GM18508 (cell line): ENCODE data around the gene PYGO1.
"Not testable (repeated sequence)": the region's sequence is repeated elsewhere in the genome, so short reads cannot be mapped to it uniquely, and the experiment has no call there.

ENCODE experiments used
- ATAC-seq: cut with Tn5 transposase; IDR thresholded peaks from one replicate; pipeline ENCODE4 v1.9.1; 2021; ENCODE audit warnings: moderate number of reproducible peaks; ENCODE audit not compliant: insufficient read depth, unreplicated experiment

PYGO1 gene

DNA sequence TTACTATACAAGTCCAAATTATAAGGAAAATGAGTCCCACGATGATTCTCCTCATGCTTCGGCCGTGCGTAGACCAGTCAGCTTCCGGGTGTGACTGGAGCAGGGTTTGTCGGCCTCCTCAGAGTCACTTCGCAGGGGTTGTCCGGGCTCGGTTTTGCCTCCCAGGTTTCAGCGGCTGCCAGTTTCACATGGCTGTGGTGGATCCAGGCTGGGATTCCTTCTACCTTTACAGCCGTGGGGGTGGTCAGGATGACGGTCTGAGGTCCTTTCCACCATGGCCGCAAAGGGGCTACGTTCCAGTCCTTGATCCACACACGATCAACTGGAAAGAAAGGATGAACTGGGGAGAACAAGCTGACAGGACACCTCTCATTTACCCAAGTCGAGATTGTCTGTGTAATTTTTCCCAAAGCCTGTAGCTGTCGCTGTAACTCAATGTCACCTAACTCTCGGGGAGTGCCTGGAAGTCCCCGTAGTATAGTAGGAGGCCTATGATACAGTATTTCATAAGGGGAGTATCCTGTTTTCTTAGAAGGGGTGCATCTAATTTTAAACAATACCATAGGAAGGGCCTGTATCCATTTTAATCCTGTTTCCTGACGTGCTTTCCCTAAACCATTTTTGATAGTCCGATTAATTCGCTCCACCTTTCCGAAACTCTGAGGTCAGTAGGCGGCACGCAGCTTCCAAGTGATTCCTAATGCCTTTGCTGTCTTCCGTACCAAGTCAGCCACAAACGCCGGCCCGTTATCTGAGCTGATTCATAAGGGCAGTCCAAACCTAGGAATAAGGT lies 74.3 kb downstream of the PYGO1 start:
- not testable (repeated sequence) for ATAC-seq

DNA sequence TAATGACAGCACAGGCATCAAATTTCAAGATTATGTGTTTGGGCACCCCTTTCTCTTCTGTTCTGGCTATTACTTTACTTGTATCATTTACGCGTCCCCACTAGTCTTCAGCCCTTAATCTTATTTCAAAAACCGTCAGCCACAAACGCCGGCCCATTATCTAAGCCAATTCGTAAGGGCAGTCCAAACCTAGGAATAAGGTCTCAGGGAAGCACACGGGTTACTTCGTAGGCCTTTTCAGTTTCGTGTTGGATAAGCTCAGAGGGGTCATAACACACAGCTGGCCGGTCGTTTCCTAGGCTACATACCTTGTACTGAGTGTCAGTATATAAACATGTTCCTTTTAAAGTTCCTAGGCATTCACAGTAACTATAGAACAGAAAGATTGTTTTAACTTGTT lies 75.0 kb downstream of the PYGO1 start:
- ATAC-seq = no peak

DNA sequence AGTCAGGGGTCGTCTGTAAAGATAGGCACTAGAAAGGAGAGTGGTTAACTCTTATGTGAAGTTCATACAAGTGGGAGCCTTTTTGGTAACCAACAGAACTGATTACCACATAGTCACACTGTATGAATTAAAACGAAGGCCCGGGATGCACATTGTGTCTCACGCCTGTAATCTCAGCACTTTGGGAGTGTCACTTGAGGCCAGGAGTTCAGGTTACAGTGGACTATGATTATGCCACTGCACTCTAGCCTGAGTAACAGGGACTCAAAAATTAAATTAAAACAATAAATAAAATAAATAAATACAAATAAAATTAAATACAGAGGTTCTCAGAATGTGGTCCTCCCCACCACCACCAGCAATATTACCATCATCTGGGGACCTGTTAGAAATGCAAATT lies 80.6 kb downstream of the PYGO1 start:
- no peak for ATAC-seq

DNA sequence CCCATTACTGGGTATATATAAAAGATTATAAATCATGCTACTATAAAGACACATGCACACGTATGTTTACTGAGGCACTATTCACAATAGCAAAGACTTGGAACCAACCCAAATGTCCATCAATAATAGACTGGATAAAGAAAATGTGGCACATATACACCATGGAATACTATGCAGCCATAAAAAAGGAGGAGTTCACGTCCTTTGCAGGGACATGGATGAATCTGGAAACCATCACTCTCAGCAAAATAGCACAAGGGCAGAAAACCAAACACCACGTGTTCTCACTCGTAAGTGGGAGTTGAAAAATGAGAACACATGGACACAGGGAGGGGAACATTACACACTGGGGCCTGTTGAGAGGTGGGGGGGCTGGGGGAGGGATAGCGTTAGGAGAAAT lies 82.7 kb downstream of the PYGO1 start:
- ATAC-seq = not testable (repeated sequence)

DNA sequence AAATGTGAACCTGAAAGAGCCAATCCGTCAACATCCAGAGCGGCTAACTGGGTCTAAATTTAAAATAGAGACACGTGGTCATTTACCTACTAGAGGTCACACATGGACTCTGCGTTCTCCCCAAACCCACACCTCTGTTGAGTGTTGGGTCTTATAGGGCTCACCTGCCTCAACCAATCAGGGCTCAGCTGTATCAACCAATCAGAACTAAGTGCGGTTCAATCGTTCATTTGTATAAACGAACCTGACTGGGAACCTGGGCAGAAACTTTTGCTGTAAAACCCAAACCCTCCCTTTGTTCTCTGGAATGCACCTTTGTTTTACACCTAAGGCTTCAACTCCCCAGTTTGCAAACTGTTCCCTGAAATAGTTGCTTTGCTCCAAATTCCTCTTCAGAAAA lies 89.0 kb downstream of the PYGO1 start:
- no peak for ATAC-seq

DNA sequence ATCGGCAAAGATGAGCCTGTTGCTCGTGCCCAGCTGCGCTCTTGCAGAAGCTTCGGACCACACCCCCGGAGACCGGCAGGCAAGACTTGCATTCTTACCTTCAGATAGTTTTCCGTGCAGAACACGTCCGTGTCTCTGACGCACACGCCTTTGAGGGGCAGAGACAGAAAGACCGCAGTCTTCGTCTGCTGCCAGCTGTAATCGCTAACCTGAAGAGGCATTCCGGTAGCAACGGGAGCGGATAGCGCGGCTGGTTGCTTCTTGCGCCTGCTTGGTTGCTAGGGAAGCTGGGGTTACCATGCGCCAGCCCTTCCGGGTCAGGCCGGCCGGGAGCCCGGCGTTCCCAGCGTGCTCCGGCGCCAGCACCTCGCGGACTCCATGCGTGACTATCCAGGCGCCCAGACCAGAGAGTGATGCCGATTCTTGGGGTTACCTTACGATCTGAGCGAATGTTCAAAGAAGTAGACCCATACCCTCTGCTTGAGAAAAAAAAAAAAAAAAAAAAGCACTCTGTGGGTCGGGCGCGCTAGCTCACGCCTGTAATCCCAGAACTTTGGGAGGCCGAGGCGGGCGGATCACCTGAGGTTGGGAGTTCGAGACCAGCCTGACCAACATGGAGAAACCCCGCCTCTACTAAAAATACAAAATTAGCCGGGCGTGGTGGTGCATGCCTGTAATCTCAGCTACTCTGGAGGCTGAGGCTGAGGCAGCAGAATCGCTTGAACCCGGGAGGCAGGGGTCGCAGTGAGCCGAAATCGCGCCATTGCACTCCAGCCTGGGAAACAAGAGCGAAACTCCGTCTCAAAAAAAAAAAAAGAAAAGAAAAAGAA lies 89.8 kb downstream of the PYGO1 start:
- peak; percentile 97 for ATAC-seq

DNA sequence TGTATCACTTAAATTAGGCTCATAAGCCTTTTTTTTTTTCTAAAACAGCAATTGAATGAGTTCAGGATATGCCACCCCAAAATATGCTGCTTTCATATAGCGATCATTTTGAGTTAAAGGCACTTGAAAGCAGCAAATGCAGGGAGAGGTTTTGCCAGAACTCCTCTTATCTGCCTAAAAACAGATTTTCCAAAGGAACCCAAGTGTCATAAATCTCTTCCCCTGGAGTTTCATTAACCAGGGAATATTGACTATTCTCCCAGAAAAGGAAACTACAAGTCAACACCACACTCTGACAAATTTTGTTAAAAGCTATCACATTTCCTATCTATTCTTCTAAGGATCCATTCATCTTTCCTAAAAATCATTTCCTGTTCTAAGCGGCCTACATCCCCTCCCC lies 91.4 kb downstream of the PYGO1 start:
- no peak for ATAC-seq

DNA sequence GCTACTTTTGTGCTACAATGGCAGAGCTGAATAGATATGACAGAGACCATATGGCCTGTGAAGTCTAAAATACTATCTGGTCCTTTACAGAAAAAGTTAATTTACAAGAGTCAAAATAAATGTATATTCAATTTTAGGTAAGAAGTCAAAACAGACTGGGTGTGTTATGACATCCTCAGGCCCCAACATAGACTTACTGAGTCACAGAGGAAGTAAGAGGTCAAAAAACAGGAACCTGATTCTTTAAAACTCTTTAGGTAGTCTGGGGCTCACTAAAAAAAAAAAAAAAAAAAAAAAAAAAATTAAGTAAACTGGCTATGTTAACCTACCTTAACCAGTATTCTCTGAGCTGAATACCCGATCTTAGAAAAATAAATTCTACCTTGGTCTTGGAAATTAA lies 93.2 kb downstream of the PYGO1 start:
- ATAC-seq = no peak

DNA sequence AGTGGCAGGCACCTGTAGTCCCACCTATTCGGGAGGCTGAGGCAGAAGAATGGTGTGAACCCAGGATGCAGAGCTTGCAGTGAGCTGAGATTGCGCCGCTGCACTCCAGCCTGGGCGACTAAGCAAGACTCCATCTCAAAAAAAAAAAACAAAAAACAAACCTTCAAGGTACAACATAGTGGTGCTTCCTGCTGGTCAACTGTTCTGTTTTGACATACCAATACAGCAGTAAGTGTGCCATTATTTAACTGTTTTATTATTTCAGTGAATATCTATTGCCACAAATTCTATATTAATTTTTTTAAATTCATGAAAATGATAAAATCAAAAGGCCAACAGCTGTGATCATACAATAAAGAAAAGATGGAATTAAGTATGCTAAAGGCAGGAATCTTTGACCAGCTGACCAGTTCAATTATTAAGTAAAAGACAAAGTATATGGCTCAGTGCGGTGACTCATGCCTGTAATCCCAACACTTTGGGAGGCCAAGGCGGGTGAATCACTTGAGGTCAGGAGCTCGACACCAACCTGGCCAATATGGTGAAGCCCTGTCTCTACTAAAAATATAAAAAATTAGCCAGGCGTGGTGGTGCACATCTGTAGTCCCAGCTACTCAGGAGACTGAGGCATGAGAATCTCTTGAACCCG lies 99.1 kb downstream of the PYGO1 start:
- not testable (repeated sequence) for ATAC-seq
